DMS153 treated with DMSO at 0.1 percent for 48 hours (cell line): Measurements from ENCODE around the gene SLC39A11.

Source experiments
- DNase-seq: peaks from one replicate; lab custom pipeline; 2025; ENCODE audit not compliant: unreplicated experiment; lab: John Stamatoyannopoulos, UW

The SLC39A11 gene

GRCh38 chr17:72984145-72984925 lies 108.2 kb downstream of the SLC39A11 start:
- no peak for DNase-seq

- DNase-seq: no peak
Observed at GRCh38 chr17:72982680-72983079, 109.8 kb downstream of the SLC39A11 start.

- no peak for DNase-seq
Observed at GRCh38 chr17:72978593-72979218, 113.8 kb downstream of the SLC39A11 start.

DNA sequence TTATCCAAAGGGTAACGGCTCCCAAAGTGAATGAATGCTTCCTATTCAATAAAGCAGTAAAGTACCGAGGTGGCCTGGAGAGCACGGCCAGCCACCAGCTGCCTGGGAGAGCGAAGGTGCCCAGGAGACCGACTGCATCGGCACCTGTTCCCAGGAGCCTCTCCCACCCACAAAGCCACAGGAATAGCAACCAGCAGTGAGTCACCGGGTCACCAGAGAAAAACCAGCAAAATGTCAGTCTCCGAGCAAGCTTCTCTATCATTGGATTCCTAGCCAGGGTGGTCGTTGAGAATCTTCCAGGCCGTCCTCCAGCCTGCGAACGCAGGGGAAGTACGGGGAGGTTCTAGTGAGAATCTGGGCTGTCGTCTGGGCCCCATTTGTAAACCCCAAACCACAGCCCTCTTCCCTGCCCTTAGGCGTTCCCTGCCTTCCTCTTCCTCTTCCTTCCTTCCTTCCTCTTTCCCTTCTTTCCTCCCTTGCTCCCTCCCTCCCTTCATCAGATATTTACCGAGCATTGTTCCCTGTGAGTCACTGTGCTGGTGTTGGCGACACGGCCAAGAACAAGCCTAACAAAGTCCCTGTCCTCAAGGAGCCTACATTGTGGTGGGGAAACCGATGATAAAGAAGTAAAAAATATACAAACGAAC lies 114.6 kb downstream of the SLC39A11 start:
- DNase-seq: no peak

- DNase-seq: no peak
Observed at GRCh38 chr17:72976971-72977770, 115.3 kb downstream of the SLC39A11 start.

- no peak for DNase-seq
Observed at GRCh38 chr17:72975509-72975908, 117.0 kb downstream of the SLC39A11 start.

GRCh38 chr17:72974605-72975232 lies 117.8 kb downstream of the SLC39A11 start:
- DNase-seq: no peak

- DNase-seq: peak; percentile 36
Observed at GRCh38 chr17:72972263-72972951, 120.1 kb downstream of the SLC39A11 start.

DNA sequence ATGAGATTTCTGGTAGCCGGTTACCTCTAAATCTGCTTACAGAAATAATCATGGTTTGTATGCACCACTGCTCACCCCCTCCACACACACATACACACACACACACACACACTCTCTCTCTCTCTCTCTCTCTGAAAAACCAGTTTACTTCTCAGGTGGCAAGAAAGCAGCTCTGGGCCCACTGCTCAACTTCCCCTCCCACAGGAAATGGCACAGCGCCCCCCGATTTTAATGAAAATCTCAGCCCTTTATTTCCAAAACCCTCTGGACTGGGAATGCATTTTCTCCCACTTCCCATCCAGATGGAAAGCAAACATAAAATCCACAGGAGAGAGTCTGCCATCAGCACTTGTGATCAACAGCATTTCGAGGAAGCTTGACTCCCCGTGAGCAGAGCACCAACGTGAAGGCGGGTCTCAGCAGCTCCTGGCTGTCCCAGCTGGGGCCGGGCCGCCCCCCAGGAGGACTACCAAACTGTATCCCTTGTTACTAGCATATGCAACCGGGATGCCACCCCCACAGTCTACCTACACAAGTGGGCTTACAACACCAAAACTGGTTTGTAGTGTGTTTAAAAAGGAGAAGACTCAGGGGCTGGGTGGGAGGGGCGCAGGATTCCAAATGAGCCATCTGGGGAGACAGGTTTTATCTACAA lies 121.1 kb downstream of the SLC39A11 start:
- no peak for DNase-seq

GRCh38 chr17:72970797-72971196 lies 121.7 kb downstream of the SLC39A11 start:
- no peak for DNase-seq

- no peak for DNase-seq
Observed at GRCh38 chr17:72970246-72970645, 122.2 kb downstream of the SLC39A11 start.

GRCh38 chr17:72969293-72969906 lies 123.1 kb downstream of the SLC39A11 start:
- no peak for DNase-seq

DNA sequence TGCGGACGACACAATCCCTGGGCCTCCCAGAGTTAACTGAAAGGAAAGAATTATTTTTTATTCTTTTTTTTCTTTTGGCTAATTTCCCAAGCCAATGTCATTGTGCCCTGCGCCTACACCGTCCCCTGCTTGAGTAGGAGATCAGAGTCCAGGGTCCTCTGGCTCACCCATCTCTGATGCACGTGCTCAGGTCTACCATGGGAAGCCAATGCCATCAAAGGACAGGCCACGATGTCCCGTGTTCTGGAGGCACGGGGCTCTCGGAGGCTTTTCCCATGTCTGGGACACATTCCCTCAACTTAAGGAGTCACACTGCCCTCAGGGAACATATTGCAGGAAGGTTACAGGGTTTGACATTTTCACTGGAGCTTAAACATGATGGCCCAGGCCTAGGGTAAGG lies 123.7 kb downstream of the SLC39A11 start:
- DNase-seq: no peak

- no peak for DNase-seq
Observed at GRCh38 chr17:72967977-72968585, 124.4 kb downstream of the SLC39A11 start.

- no peak for DNase-seq
Observed at GRCh38 chr17:72967277-72967970, 125.1 kb downstream of the SLC39A11 start.

DNA sequence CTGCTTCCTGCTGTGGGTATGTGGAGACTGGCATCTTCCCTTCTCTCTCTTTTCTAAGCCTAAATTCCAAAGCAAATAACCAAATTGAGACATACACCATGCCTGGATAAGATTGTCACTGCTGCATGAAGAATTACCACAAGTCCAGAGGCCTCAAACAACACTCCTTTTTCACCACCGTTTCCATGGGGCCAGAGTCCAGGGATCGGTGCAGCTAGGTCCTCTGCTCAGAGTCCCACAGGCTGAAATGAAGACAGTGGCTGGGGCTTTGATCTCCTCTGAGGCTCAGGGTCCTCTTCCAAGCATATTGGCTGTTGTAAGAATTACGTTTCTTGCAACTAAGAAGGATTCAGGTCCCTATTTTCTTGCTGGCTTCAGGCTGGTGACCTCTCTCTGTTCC lies 130.4 kb downstream of the SLC39A11 start:
- DNase-seq: no peak

GRCh38 chr17:72955391-72956140 lies 136.9 kb downstream of the SLC39A11 start:
- no peak for DNase-seq

DNA sequence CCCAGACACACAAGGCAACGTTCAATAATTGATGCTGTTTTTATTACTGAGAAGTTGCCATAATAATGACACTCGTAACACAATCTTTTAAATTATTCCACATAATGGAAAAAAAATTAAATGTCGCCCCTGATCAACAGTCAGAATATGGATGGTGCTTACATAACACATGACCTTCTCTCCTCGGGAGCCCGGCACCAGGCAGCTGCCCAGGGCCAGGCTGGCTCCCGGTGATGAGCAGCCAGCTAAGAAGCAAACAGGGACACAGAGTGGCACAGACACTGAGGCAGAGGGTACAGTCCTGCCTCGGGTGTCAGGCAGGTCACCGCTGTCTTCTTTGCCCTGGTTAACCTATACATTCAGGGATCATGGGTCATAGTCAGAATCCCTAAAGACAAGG lies 137.9 kb downstream of the SLC39A11 start:
- DNase-seq: no peak
